Mucosa of descending colon (tissue), 3 donors: ENCODE data around the gene KRT16. TPM values are rescaled to one million over a fixed set of nuclear protein-coding genes. Genes with fewer than 3 reads are reported as not detected.

Experiments used
- ATAC-seq: fragments of 200-7000 bp; cut with Tn5 transposase; one replicate; pipeline ENCODE4 v1.9.1; 2020; ENCODE audit warnings: mild to moderate bottlenecking, moderate library complexity
- DNase-seq, 3 donors: peaks; one replicate each; pipeline ENCODE4 v3.0.0-alpha.2; 2020
- H3K36me3 ChIP-seq: fragments of 200-600 bp; one replicate; pipeline ENCODE4 v1.8.0; 2021; ENCODE audit warnings: low read depth, mild to moderate bottlenecking
- H3K4me1 ChIP-seq: fragments of 200-600 bp; one replicate; pipeline ENCODE4 v1.8.0; 2021; ENCODE audit warnings: low read depth, mild to moderate bottlenecking
- H3K4me3 ChIP-seq: fragments of 200-600 bp; one replicate; pipeline ENCODE4 v1.8.0; 2021; ENCODE audit warnings: mild to moderate bottlenecking
- H3K9me3 ChIP-seq: fragments of 200-600 bp; one replicate; pipeline ENCODE4 v1.8.0; 2021; ENCODE audit warnings: mild to moderate bottlenecking
- CTCF ChIP-seq: fragments of 200-600 bp; IDR thresholded peaks from one replicate; pipeline ENCODE4 v1.8.0; 2022; ENCODE audit warnings: antibody characterized with exemption, mild to moderate bottlenecking
- intact Hi-C, 2 donors: fragments of 100-400 bp; cut with DNase I in 1 of 2; cut with micrococcal nuclease in 1 of 2; formaldehyde crosslinking; loops; one replicate each; pipeline versions ENCODE4 v1.11.0 to v1.11.1; 2022; cut with DNase I, micrococcal nuclease
- total RNA-seq, 3 donors: library from RNA; stranded (reverse); fragmentation: NEBNext Ultra II Directional in 2 of 3; extraction: Animal tissue kit (Norgen Biotek cat#: 25700) in 2 of 3; gene quantifications; one replicate each; pipeline versions ENCODE4 v1.2.1 to v1.2.4, GENCODE V29; 2021 to 2023
- donor health status: DM: no; HTN: no; CAD: no; lungs with moderate emphysema.
- donor health status: DM: no; HTN: no; CAD: no.
- donor health status: DM: no; HTN: yes; CAD: no.

Gene KRT16
- total RNA-seq, 3 donors from 2014 or later: not detected

DNA sequence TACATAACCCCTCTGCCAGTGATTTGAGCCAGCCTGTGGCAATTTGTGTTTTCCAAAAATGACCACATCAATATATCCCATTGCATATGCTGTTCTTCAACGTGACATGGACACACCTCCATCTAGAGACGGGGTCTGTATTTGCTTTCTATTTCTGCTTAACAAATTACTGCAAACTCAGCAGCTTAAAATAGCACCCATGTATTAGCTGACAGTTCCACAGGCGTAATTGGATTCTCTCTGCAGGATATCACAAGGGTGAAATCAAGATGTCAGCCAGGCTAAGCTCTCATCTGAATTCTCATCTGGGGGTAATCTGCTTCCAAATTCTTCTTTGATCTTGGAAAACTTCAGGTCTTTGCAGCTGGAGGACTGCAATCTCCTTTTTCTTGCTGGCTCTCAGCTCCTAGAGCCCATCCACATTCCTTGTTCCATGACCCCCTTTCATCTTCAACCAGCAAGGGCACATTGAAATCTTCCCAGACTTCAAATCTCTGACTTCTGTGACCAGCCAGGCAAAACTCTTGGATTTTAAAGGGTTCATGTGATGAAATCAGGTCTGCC lies 48.9 kb downstream of the KRT16 start:
- ATAC-seq: no peak
- TF ChIP-seq CTCF: no peak
- Histone ChIP-seq H3K36me3 (no peaks in the 10 kb centered on the region), H3K9me3 (no peaks in the 10 kb centered on the region), H3K4me3 (no peak overlapping the region), H3K4me1 (no peaks in the 10 kb centered on the region)
- intact Hi-C loops: no loop called here
- DNase-seq: no peak

- H3K9me3 ChIP-seq: no peaks in the 10 kb centered on the region
- ATAC-seq: no peak
- intact Hi-C loops: no loop called here
These were observed 51.0 kb downstream of the KRT16 start for GRCh38 chr17:41561554-41561953.

More at GRCh38 chr17:41561554-41561953, 51.0 kb downstream of the KRT16 start:
- no peak overlapping the region for H3K4me3 ChIP-seq
- DNase-seq: no peak
- TF ChIP-seq CTCF: no peak
- H3K4me1 ChIP-seq: no peaks in the 10 kb centered on the region
- no peaks in the 10 kb centered on the region for H3K36me3 ChIP-seq

Other genes with a start within 250 kb of the KRT16 start
- gene KRT33B, start 243.0 kb downstream of the KRT16 start, total RNA-seq: not detected
- gene KRT34, start 230.5 kb downstream of the KRT16 start, total RNA-seq: not detected
- not detected for gene KRT31, start 215.2 kb downstream of the KRT16 start, total RNA-seq
- gene KRT37, start 188.2 kb downstream of the KRT16 start, total RNA-seq: not detected
- gene KRT38, start 171.8 kb downstream of the KRT16 start, total RNA-seq: not detected
- gene KRT32, start 145.4 kb downstream of the KRT16 start, total RNA-seq: not detected
- not detected for gene KRT35, start 131.6 kb downstream of the KRT16 start, total RNA-seq
- not detected for gene KRT36, start 122.9 kb downstream of the KRT16 start, total RNA-seq
- gene KRT13, start 107.2 kb downstream of the KRT16 start, total RNA-seq: 1 to 10 TPM in 1 of 3 donors, not detected in 2; 3.7 TPM
- 10 to 100 TPM in 1 of 3 donors, 1 to 10 TPM in 2; 5.0 to 16.5 (median 5.4) TPM for gene KRT15, start 93.9 kb downstream of the KRT16 start, total RNA-seq
- gene KRT19, start 84.5 kb downstream of the KRT16 start, total RNA-seq: 1,000 to 10,000 TPM in 2 of 3 donors, 100 to 1,000 TPM in 1; 723 to 2,357 (median 1,709) TPM
- gene KRT9, start 40.7 kb downstream of the KRT16 start, total RNA-seq: not detected
- gene KRT14, start 25.9 kb downstream of the KRT16 start, total RNA-seq: under 1 TPM in 1 of 3 donors, not detected in 2; 0.67 TPM
- gene KRT17, start 11.8 kb upstream of the KRT16 start, total RNA-seq: under 1 TPM in 1 of 3 donors, not detected in 2; 0.76 TPM
- gene EIF1, start 76.1 kb upstream of the KRT16 start, total RNA-seq: 100 to 1,000 TPM; 547 to 915 (median 566) TPM
- gene GAST, start 99.6 kb upstream of the KRT16 start, total RNA-seq: not detected
- 1 to 10 TPM in 1 of 3 donors, under 1 TPM in 2; 0.12 to 2.8 (median 0.32) TPM for gene HAP1, start 121.9 kb upstream of the KRT16 start, total RNA-seq
- 100 to 1,000 TPM; 165 to 383 (median 320) TPM for gene JUP, start 173.9 kb upstream of the KRT16 start, total RNA-seq
- gene P3H4, start 199.2 kb upstream of the KRT16 start, total RNA-seq: 10 to 100 TPM; 10.7 to 14.0 (median 12.1) TPM
- 10 to 100 TPM in 2 of 3 donors, 1 to 10 TPM in 1; 5.7 to 32.7 (median 18.6) TPM for gene FKBP10, start 200.2 kb upstream of the KRT16 start, total RNA-seq
- 10 to 100 TPM; 17.8 to 46.5 (median 19.1) TPM for gene NT5C3B, start 223.5 kb upstream of the KRT16 start, total RNA-seq
- under 1 TPM in 1 of 3 donors, not detected in 2; 0.73 TPM for gene KLHL10, start 225.1 kb upstream of the KRT16 start, total RNA-seq